ENCODE results near the gene CCDC33.

Gene CCDC33

GRCh38 chr15:74229686-74230085 is 6.4 kb upstream of the CCDC33 start:
- no peak for DNase-seq (ENCODE audit: low read depth)

GRCh38 chr15:74231475-74231874 is 4.7 kb upstream of the CCDC33 start:
- no peak for DNase-seq (ENCODE audit: low read depth)

GRCh38 chr15:74233373-74233772 is 2.8 kb upstream of the CCDC33 start:
- DNase-seq (ENCODE audit: low read depth), result no peak

DNA sequence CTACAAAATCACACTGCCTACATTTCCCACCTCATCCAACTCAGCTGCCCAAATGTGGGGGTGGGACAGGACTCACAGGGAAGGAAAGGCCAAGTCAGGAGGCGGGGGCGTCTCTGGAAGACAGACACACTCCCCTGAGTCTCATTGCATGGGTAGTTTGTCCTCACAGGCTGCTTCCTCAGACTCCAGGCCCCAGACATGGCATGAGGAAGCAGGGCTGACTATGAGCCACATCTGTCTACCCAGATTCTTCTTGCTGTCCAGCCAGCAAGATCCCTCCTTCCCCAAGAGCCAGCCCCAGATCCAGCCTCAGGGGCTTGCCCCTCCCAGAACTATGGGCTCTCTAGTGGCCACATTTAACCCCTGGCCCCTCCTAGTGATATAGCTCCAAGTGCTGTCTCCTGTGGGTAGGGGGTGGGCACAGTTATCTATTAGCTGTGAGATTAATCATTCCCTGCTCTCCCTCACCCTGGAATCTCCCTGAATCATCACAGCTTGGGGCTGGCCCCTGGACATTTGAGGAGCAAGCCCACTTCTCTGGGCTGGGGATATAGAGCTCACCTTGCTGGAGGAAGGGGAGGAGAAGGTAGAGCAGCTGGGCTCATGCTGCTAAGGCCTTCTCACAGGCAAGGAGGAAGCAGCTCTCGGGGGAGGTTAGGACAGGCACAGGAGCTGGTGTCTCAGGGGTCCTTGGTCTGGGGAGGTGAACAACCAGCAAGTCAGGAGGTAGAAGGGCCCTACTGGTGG is 2.1 kb upstream of the CCDC33 start:
- no peak for DNase-seq (ENCODE audit: low read depth)

- DNase-seq (ENCODE audit: low read depth), result no peak
These were observed 1.6 kb upstream of the CCDC33 start for GRCh38 chr15:74234598-74234875.

- DNase-seq (ENCODE audit: low read depth), result no peak
These were observed 3.1 kb downstream of the CCDC33 start for GRCh38 chr15:74239051-74239705.

- peak; percentile 54 for DNase-seq (ENCODE audit: low read depth)
These were observed 4.0 kb downstream of the CCDC33 start for GRCh38 chr15:74240002-74240568.

- DNase-seq (ENCODE audit: low read depth), result no peak
These were observed 4.9 kb downstream of the CCDC33 start for GRCh38 chr15:74240897-74241614.

- DNase-seq (ENCODE audit: low read depth), result peak; percentile 42
These were observed 6.5 kb downstream of the CCDC33 start for GRCh38 chr15:74242441-74243185.

DNA sequence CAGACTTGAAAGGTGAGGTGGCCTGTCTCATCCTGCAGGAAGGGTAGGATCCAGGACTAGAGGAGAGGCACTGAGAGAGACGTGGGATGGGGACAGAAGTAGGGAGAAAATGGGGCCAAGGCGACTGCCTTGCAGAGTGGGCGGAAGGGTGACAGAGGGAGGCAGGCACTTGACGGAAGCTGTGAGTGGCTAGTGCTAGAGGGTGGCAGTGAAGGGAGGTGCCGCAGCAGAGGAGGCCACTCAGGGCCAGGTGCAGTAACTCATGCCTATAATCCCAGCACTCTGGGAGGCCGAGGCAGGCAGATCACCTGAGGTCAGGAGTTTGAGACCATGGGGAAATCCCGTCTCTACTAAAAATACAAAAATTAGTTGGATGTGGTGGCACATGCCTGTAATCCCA is 7.3 kb downstream of the CCDC33 start:
- DNase-seq (ENCODE audit: low read depth), result no peak

- no peak for DNase-seq (ENCODE audit: low read depth)
These were observed 8.8 kb downstream of the CCDC33 start for GRCh38 chr15:74244822-74245341.

DNA sequence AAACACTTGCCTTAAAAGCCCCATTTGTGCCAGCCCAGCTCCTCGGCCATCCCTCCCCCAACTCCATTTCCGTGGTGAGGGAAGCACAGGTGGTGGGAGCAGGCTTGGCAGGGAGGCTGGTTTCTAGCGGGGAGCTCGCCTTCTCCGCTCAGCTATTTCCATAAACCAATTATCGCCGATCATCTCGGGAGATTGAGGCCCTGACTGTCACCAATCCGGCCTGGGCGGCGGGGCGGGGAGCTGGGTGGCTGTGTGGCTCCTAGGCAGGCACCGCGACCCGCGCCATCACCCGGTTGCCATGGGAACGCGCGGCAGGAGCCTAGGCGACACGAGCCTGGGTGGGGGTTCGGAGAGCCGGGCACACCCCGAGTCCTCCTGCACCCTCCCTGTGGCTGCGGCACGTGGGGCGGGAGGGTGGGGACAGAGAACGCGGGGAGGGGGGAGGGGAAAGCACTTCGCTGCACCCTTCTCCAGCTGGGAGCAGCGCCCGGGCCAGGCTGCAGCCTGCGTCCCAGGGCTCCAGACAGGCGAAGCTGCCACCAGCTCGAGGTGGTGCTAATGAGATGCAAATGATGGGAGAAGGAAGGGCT is 9.3 kb downstream of the CCDC33 start:
- no peak for DNase-seq (ENCODE audit: low read depth)

- DNase-seq (ENCODE audit: low read depth), result no peak
These were observed 14.1 kb downstream of the CCDC33 start for GRCh38 chr15:74250266-74250665.

DNA sequence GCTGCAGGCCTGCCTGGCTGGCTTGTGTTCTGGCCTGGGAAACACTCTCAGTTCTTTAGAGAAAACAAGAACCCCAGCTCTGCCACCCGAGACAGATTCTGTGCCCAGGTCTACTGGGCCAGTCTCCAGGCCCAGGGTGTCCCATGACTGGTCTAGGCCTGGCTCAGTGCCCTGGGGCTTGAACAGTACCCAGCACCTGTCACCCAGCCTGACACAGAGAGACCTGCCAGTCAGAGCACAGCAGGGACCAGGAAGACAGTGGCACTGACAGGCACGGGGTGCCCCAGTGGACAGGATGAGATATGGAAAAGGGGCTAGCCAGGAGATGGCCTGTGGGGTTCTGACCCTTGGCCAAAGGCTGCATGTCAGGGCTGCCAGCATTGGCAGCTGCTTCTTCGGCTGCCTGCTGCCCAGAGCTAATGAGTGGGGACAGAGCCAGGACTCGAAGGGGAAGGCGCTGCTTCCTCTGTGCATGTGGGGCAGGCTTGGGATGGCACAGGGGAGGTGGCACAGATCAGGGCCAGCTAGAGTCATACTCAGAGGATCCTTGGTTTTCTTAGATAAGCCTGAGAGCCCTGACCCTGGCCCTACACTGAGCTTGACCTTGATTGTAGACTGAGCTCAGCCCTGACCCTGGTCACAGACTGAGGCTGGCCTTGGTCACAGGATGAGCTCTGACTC is 15.1 kb downstream of the CCDC33 start:
- no peak for DNase-seq (ENCODE audit: low read depth)

DNA sequence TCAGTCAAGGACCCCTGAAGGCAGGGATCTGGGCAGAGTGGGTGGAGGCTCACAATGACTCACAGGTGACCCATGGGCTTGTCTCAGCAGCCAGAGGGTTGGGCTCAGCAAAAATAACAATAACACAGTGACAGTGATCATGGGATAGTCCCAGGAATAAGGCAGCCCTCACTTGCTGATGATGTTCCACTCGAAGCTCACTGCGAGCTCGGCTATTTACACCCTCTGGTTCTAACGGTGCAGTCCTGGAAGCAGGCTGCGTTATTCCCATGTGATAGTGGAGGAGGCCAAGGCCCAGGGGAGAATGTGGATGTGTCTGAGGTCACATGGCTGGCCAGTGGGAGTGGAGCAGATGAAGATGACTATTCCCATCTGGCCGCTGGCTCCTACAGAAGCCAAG is 16.2 kb downstream of the CCDC33 start:
- no peak for DNase-seq (ENCODE audit: low read depth)

GRCh38 chr15:74252721-74253120 is 16.6 kb downstream of the CCDC33 start:
- no peak for DNase-seq (ENCODE audit: low read depth)

DNA sequence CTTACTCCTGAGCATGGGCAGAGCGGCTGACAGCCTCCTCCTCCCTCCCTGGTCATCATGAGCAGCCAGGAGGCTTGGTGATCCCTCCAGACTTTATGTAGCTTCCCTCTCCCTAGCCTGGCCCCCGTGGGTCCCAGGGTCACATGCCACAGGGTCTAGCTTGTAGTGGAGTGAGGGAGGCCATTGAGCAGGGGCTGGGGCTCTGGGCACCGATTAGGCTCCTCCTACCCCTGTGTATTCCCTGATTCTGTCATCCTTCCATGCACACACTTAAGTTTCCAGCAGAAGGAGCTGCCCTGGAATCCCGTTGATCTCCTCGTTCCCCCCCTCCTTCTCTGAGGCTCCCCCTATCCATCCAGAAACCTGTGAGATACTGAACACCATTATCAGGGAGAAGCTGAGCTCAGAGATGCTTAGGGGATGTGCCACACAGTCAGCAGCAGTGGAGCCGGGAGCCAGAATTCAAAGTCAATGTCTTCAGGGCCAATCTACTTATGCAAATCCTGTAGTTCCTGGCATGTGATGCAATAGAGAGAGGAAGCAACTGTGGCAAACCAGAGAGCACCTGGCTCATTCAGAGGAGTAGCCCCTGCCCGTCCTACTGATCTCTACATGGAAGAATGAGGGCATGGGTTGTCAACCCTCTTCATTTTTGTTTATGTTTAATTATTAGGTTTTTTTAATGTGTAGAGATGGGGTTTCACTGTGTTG is 17.2 kb downstream of the CCDC33 start:
- DNase-seq (ENCODE audit: low read depth), result no peak

- DNase-seq (ENCODE audit: low read depth), result no peak
These were observed 21.0 kb downstream of the CCDC33 start for GRCh38 chr15:74257105-74257504.

- DNase-seq (ENCODE audit: low read depth), result no peak
These were observed 21.5 kb downstream of the CCDC33 start for GRCh38 chr15:74257623-74258022.
